Thoracic aorta (tissue), 2 donors: ENCODE data around the gene CNPPD1. TPM values are rescaled to one million over a fixed set of nuclear protein-coding genes. Genes with fewer than 3 reads are reported as not detected.
"Not testable (repeated sequence)": the region's sequence is repeated elsewhere in the genome, so short reads cannot be mapped to it uniquely, and the experiment has no call there.

ENCODE experiments used
- ATAC-seq: fragments of 150-250 bp; one replicate; pipeline ENCODE4 v1.8.0; 2017; ENCODE audit warnings: low read depth; ENCODE audit not compliant: insufficient number of reproducible peaks, low FRiP score
- DNase-seq: peaks from one replicate; pipeline ENCODE4 v3.0.0-alpha.2; 2020; ENCODE audit warnings: low spot score
- H3K27ac ChIP-seq, 2 donors: fragments of 200-600 bp; sonication (generic); 1 replicate in 1 of 2; 2 replicates in 1 of 2; pipeline ENCODE4 v1.5.1; 2016; ENCODE audit warnings: mild to moderate bottlenecking in 2 of 2, moderate library complexity in 2 of 2
- H3K27me3 ChIP-seq: fragments of 200-600 bp; sonication (generic); replicated peaks from 2 replicates; pipeline ENCODE4 v1.6.0; 2016; ENCODE audit warnings: mild to moderate bottlenecking; ENCODE audit not compliant: insufficient read depth
- H3K36me3 ChIP-seq: fragments of 200-600 bp; sonication (generic); one replicate; pipeline ENCODE4 v1.5.1; 2016
- H3K4me1 ChIP-seq, 2 donors: fragments of 200-600 bp; sonication (generic); 1 replicate in 1 of 2; 2 replicates in 1 of 2; pipeline versions ENCODE4 v1.5.1 to v1.6.0; 2016; ENCODE audit warnings: low read depth in 2 of 2, mild to moderate bottlenecking in 1 of 2; ENCODE audit not compliant: control insufficient read depth in 1 of 2
- H3K4me3 ChIP-seq: fragments of 200-600 bp; sonication (generic); 2 replicates; pipeline ENCODE4 v1.5.1; 2016; ENCODE audit warnings: mild to moderate bottlenecking
- H3K9me3 ChIP-seq: fragments of 200-600 bp; sonication (generic); 2 replicates; pipeline ENCODE4 v1.5.1; 2016
- CTCF ChIP-seq: fragments of 200-600 bp; sonication (generic); IDR thresholded peaks from one replicate; pipeline ENCODE4 v1.5.1; 2019; ENCODE audit warnings: antibody characterized with exemption
- total RNA-seq, 2 donors: library from RNA; depleted of rRNA; stranded (reverse); fragments of >200 nt; gene quantifications; one replicate each; pipeline versions ENCODE4 v1.1.0 to v1.2.3, GENCODE V29; 2016

CNPPD1 gene
- total RNA-seq, 2 donors from 2014 or later, result 31.9 to 51.0 TPM

DNA sequence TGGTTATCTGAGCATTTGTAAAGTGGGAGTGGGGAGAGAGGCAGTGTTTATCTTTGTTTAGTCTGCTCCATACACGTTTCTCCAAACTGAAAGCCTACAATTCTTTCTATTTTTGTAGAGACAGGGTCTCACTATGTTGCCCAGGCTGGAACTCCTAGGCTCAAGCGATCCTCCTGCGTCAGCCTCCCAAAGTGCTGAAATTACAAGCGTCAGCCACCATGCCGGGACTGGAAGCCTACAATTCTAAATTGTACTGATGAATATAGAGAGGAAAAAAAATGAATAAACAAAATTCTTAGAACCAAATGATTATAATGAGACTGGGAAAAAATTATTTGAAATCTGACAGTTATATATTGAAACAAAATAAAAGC is 28.4 kb upstream of the CNPPD1 start:
- Histone ChIP-seq H3K36me3 (peaks cover 6% of the 10 kb centered on the region), H3K4me3 (no peak overlapping the region), H3K27ac (no peak overlapping the region), H3K4me1 (peaks cover 15 to 25% of the 10 kb centered on the region in 2 donors), H3K9me3 (no peaks in the 10 kb centered on the region), H3K27me3 (no peaks in the 10 kb centered on the region)
- ATAC-seq, result no peak
- TF ChIP-seq CTCF, result no peak
- DNase-seq, result no peak

GRCh38 chr2:219204425-219205164 is 27.9 kb upstream of the CNPPD1 start:
- no peak overlapping the region for H3K27ac ChIP-seq
- no peaks in the 10 kb centered on the region for H3K27me3 ChIP-seq
- no peaks in the 10 kb centered on the region for H3K9me3 ChIP-seq
- DNase-seq (no peak), ATAC-seq (no peak)
- peaks cover 4% of the 10 kb centered on the region for H3K36me3 ChIP-seq
- no peak overlapping the region for H3K4me3 ChIP-seq
- no peak for TF ChIP-seq CTCF
- peaks cover 15 to 25% of the 10 kb centered on the region in 2 donors for H3K4me1 ChIP-seq

GRCh38 chr2:219201331-219201730 is 24.6 kb upstream of the CNPPD1 start:
- H3K27ac ChIP-seq, H3K4me3 ChIP-seq, H3K36me3 ChIP-seq, H3K4me1 ChIP-seq, H3K27me3 ChIP-seq, DNase-seq, H3K9me3 ChIP-seq, ATAC-seq: not testable (repeated sequence)

DNA sequence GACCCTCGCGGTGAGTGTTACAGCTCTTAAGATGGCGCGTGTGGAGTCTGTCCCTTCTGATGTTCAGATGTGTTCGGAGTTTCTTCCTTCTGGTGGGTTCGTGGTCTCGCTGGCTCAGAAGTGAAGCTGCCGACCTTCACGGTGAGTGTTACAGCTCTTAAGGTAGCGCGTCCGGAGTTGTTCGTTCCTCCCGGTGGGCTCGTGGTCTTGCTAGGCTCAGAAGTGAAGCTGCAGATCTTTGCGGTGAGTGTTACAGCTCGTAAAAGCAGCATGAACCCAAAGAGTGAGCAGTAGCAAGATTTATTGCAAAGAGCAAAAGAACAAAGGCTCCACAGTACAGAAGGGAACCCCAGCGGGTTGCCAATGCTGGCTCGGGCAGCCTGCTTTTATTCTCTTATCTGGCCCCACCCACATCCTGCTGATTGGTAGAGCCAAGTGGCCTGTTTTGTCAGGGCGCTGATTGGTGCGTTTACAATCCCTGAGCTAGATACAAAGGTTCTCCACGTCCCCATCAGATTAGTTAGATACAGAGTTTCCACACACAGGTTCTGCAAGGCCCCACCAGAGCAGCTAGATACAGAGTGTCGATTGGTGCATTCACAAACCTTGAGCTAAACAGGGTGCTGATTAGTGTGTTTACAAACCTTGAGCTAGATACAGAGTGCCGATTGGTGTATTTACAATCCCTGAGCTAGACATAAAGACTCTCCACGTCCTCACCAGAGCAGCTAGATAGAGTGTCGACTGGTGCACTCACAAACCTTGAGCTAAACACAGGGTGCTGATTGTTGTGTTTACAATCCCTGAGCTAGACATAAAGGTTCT is 24.0 kb upstream of the CNPPD1 start:
- not testable (repeated sequence) for H3K27me3 ChIP-seq, H3K4me3 ChIP-seq, H3K27ac ChIP-seq, H3K4me1 ChIP-seq, H3K36me3 ChIP-seq, ATAC-seq, DNase-seq, H3K9me3 ChIP-seq

DNA sequence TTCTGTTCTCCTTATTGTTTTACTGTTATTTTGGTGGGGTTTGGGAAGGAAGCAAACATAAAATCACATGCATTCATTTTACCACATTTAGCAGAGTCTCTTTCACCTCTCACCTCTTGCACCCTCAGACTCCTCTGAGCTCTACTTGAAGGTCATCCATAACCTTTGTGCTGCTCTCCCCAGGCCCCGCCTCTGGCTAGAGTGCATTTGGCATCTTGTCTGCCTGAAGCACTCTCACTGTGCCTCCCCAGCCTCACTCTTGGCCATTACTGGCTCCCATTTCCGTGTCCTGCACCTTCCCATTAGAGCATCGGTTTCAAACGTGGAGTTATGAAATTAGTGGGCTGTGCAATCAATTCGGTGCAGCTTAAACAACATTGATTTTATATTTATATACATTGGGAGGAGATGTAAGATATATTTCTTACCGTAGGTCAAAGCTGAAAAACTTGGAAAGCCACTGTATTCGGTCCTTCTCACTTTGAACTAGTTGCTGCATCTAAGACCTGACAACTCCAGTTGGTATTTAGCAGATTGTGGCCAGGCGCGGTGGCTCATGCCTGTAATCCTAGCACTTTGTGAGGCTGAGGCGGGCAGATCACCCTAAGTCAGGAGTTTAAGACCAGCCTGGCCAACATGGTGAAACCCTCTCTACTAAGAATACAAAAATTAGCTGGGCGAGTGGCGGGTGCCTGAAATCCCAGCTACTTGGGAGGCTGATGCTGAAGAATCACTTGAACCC is 22.9 kb upstream of the CNPPD1 start:
- Histone ChIP-seq H3K27me3 (no peaks in the 10 kb centered on the region), H3K4me1 (no peaks in the 10 kb centered on the region), H3K9me3 (no peaks in the 10 kb centered on the region), H3K27ac (no peak overlapping the region), H3K36me3 (no peaks in the 10 kb centered on the region), H3K4me3 (no peak overlapping the region)
- no peak for TF ChIP-seq CTCF
- ATAC-seq (no peak), DNase-seq (no peak)

DNA sequence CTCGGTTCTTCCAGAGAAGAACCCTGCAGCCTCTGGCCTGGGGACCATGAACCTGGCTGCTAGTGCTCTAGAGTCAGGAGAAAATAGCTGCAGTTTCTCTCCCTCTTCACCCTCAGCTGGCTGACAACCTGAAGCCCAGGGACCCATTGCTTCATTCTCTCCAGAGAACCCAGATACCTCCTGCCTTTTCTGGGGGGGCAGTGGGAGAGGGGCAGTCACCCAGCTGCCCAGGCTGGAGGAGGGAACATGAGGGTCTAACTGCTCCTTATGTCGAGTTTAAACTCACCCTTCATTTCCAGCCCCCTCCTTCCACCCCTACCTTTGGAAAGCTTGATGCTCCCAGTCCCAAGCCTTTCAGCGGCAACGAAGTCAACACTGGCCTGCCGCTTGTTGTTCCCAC is 22.2 kb upstream of the CNPPD1 start:
- no peaks in the 10 kb centered on the region for H3K9me3 ChIP-seq
- no peak overlapping the region for H3K4me3 ChIP-seq
- DNase-seq (no peak), ATAC-seq (no peak)
- TF ChIP-seq CTCF, result no peak
- no peaks in the 10 kb centered on the region for H3K27me3 ChIP-seq
- H3K36me3 ChIP-seq, result no peaks in the 10 kb centered on the region
- H3K27ac ChIP-seq, result no peak overlapping the region
- H3K4me1 ChIP-seq, result no peaks in the 10 kb centered on the region
